GM12801 (cell line): Measurements from ENCODE around the gene HTR7.

Source experiments
- CTCF ChIP-seq: IDR thresholded peaks from one replicate; pipeline ENCODE4 v1.5.1; 2011; ENCODE audit warnings: control low read depth; ENCODE audit not compliant: insufficient read length; ENCODE audit errors: extremely low read depth

HTR7 gene

GRCh38 chr10:90806677-90807076 is 51.2 kb downstream of the HTR7 start:
- TF ChIP-seq CTCF, result no peak

- no peak for TF ChIP-seq CTCF
Observed at GRCh38 chr10:90805206-90805605, 52.6 kb downstream of the HTR7 start.

GRCh38 chr10:90804354-90804753 is 53.5 kb downstream of the HTR7 start:
- no peak for TF ChIP-seq CTCF

GRCh38 chr10:90801608-90802007 is 56.2 kb downstream of the HTR7 start:
- no peak for TF ChIP-seq CTCF

GRCh38 chr10:90800232-90800796 is 57.5 kb downstream of the HTR7 start:
- no peak for TF ChIP-seq CTCF

GRCh38 chr10:90799172-90799571 is 58.7 kb downstream of the HTR7 start:
- no peak for TF ChIP-seq CTCF

GRCh38 chr10:90798482-90798881 is 59.4 kb downstream of the HTR7 start:
- no peak for TF ChIP-seq CTCF
